Right lobe of liver (tissue), 6 donors: ENCODE data around the gene SLC9B2. TPM values are rescaled to one million over a fixed set of nuclear protein-coding genes. Genes with fewer than 3 reads are reported as not detected.
A peak's percentile ranks its signal among the peaks of the same experiment; 100 is the strongest.

ENCODE experiments used
- ATAC-seq, 4 donors: fragments of 200-7000 bp; cut with Tn5 transposase; one replicate each; pipeline ENCODE4 v1.9.1; 2020; ENCODE audit warnings: mild to moderate bottlenecking in 4 of 4, moderate library complexity in 4 of 4
- DNase-seq, 3 donors: peaks; one replicate each; pipeline ENCODE4 v3.0.0-alpha.2; 2020
- H3K27ac ChIP-seq, 3 donors: fragments of 200-600 bp; one replicate each; pipeline ENCODE4 v1.8.0; 2022
- H3K27me3 ChIP-seq, 2 donors: fragments of 200-600 bp; one replicate each; pipeline ENCODE4 v1.8.0; 2022
- H3K36me3 ChIP-seq, 4 donors: fragments of 200-600 bp; sonication (generic) in 1 of 4; one replicate each; pipeline versions ENCODE4 v1.5.1 to v1.8.0; 2017 to 2022; ENCODE audit warnings: control low read depth in 1 of 4
- H3K4me1 ChIP-seq, 4 donors: fragments of 200-600 bp; sonication (generic) in 1 of 4; one replicate each; pipeline versions ENCODE4 v1.5.1 to v1.8.0; 2017 to 2022; ENCODE audit warnings: control low read depth in 1 of 4
- H3K4me3 ChIP-seq, 3 donors: fragments of 200-600 bp; one replicate each; pipeline ENCODE4 v1.8.0; 2022
- H3K9me3 ChIP-seq, 4 donors: fragments of 200-600 bp; sonication (generic) in 1 of 4; one replicate each; pipeline versions ENCODE4 v1.5.1 to v1.8.0; 2017 to 2022; ENCODE audit warnings: control low read depth in 1 of 4
- POLR2A ChIP-seq: fragments of 450-650 bp; IDR thresholded peaks from one replicate; pipeline ENCODE4 v1.6.1; 2017; ENCODE audit warnings: antibody characterized with exemption, mild to moderate bottlenecking
- WGBS: methylation state at CpG from one replicate; pipeline ENCODE4 v1.1.6; 2018; ENCODE audit warnings: low coverage, low lambda C conversion rate; ENCODE audit not compliant: insufficient coverage; ENCODE audit errors: missing lambda C conversion rate; 5-methylcytosine and 5-hydroxymethylcytosine counted together
- intact Hi-C, 2 donors: fragments of 100-400 bp; cut with DNase I; formaldehyde crosslinking; loops; one replicate each; pipeline versions ENCODE4 v1.11.2 to v1.14.1; 2022
- total RNA-seq, 6 experiments: library from RNA; depleted of rRNA in 2 of 6; stranded (reverse); fragments of >200 nt in 2 of 6; fragmentation: NEBNext Ultra II Directional in 3 of 6; extraction: Animal tissue kit (Norgen Biotek cat#: 25700) in 3 of 6; gene quantifications; one replicate each; pipeline versions ENCODE4 v1.1.0 to v1.2.4, GENCODE V29; 2016 to 2023
- TF ChIP-seq, protein P1 (sequence below), 4 donors: fragments of 200-600 bp in 3 of 4; fragments of 450-650 bp in 1 of 4; IDR thresholded peaks; one replicate each; pipeline versions ENCODE4 v1.5.1 to v1.8.0; 2016 to 2022; ENCODE audit warnings: antibody characterized with exemption in 4 of 4, mild to moderate bottlenecking in 2 of 4
- donor health status: DM: no; HTN: yes; CAD: no.
- donor health status: DM: no; HTN: no; CAD: no.
- donor health status: DM: no; HTN: no; CAD: no.
- donor health status: DM: no; HTN: yes; CAD: no.
- donor health status: DM: no; HTN: yes; CAD: no.

Gene SLC9B2
- total RNA-seq, 6 experiments from 2014 or later = 27.9 to 49.1 (median 40.2) TPM

- Histone ChIP-seq H3K9me3 (no peaks in the 10 kb centered on the region), H3K4me1 (peaks cover 0 to 1% (median 0%) of the 10 kb centered on the region in 4 donors), H3K27ac (no peak overlapping the region)
These were observed 8.6 kb downstream of the SLC9B2 start for GRCh38 chr4:103067841-103068547.

GRCh38 chr4:103060453-103061148, 16.0 kb downstream of the SLC9B2 start:
- Histone ChIP-seq H3K4me1 (peaks cover 0 to 23% (median 9%) of the 10 kb centered on the region in 4 donors), H3K4me3 (no peak overlapping the region), H3K27me3 (no peaks in the 10 kb centered on the region), H3K27ac (peak overlapping the region in 2 of 3 donors; percentile 35 to 70), H3K36me3 (peaks cover 0 to 3% (median 0%) of the 10 kb centered on the region in 4 donors), H3K9me3 (no peaks in the 10 kb centered on the region)
- intact Hi-C loops = no loop called here
- 58% methylated on average over 2 of the region's 2 CpGs for WGBS
- DNase-seq = no peak
- peak; percentile 87 to 94 (median 89) for ATAC-seq
- TF ChIP-seq POLR2A = no peak
- TF ChIP-seq, protein P1, sequence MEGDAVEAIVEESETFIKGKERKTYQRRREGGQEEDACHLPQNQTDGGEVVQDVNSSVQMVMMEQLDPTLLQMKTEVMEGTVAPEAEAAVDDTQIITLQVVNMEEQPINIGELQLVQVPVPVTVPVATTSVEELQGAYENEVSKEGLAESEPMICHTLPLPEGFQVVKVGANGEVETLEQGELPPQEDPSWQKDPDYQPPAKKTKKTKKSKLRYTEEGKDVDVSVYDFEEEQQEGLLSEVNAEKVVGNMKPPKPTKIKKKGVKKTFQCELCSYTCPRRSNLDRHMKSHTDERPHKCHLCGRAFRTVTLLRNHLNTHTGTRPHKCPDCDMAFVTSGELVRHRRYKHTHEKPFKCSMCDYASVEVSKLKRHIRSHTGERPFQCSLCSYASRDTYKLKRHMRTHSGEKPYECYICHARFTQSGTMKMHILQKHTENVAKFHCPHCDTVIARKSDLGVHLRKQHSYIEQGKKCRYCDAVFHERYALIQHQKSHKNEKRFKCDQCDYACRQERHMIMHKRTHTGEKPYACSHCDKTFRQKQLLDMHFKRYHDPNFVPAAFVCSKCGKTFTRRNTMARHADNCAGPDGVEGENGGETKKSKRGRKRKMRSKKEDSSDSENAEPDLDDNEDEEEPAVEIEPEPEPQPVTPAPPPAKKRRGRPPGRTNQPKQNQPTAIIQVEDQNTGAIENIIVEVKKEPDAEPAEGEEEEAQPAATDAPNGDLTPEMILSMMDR (IDR thresholded peaks at IDR 0.05) = no peak

More at GRCh38 chr4:103067841-103068547, 8.6 kb downstream of the SLC9B2 start:
- peak in 2 of 4 donors; percentile 41 to 95 for ATAC-seq
- H3K27me3 ChIP-seq = no peaks in the 10 kb centered on the region
- 70% methylated on average over 2 of the region's 2 CpGs for WGBS
- H3K4me3 ChIP-seq = no peak overlapping the region
- intact Hi-C loops = no loop called here
- DNase-seq = no peak
- H3K36me3 ChIP-seq = peaks cover 0 to 7% (median 0%) of the 10 kb centered on the region in 4 donors
- TF ChIP-seq, protein P1 (IDR thresholded peaks at IDR 0.05) = no peak

GRCh38 chr4:103054030-103054429, 22.5 kb downstream of the SLC9B2 start:
- Histone ChIP-seq H3K9me3 (no peaks in the 10 kb centered on the region), H3K27ac (peak overlapping the region in 1 of 3 donors; percentile 1), H3K4me1 (peaks cover 0 to 13% (median under 1%) of the 10 kb centered on the region in 4 donors), H3K27me3 (no peaks in the 10 kb centered on the region), H3K4me3 (no peak overlapping the region), H3K36me3 (peaks cover 0 to 10% (median 4%) of the 10 kb centered on the region in 4 donors)
- no peak for TF ChIP-seq POLR2A
- TF ChIP-seq, protein P1 (IDR thresholded peaks at IDR 0.05) = no peak
- 61% methylated on average over 3 of the region's 3 CpGs for WGBS
- DNase-seq = peak in 2 of 3 donors; percentile 32 to 58
- intact Hi-C loops = no loop called here
- peak; percentile 50 to 93 (median 80) for ATAC-seq

GRCh38 chr4:103052779-103053178, 23.8 kb downstream of the SLC9B2 start:
- Histone ChIP-seq H3K27me3 (no peaks in the 10 kb centered on the region), H3K36me3 (peaks cover 0 to 19% (median 4%) of the 10 kb centered on the region in 4 donors), H3K4me3 (no peak overlapping the region), H3K27ac (no peak overlapping the region), H3K4me1 (peaks cover 0 to 8% (median 0%) of the 10 kb centered on the region in 4 donors), H3K9me3 (no peaks in the 10 kb centered on the region)
- 100% methylated on average over 3 of the region's 3 CpGs for WGBS
- TF ChIP-seq, protein P1 (IDR thresholded peaks at IDR 0.05) = no peak
- TF ChIP-seq POLR2A = no peak
- DNase-seq (no peak), ATAC-seq (no peak)
- intact Hi-C loops = no loop called here
